ENCODE measurements around the gene VPS29. TPM values are rescaled to one million over a fixed set of nuclear protein-coding genes. Genes with fewer than 3 reads are reported as not detected.

VPS29 gene
- total and polyA plus RNA-seq, 2 of the 8 experiments (the other 6 are each of a cell fraction or from before 2014, with no cell fraction given), result 59.0 to 74.6 TPM

- 2% methylated on average over 78 of the region's 78 CpGs; no CpG with 5 or more reads in 1 of the 2 experiments for WGBS, 2 experiments (ENCODE audit: extremely low coverage in 1 of 2, insufficient coverage in 1 of 2, insufficient read length in 1 of 2, insufficient replicate concordance in 2 of 2, low coverage in 1 of 2, low lambda C conversion rate in 2 of 2, missing lambda C conversion rate in 1 of 2)
- peak within 1 kb of the TSS; percentile 88 for H4K91ac ChIP-seq (replicated peaks; ENCODE audit: insufficient read length, low read length)
- peak within 1 kb of the TSS; percentile 95 for H4K5ac ChIP-seq (ENCODE audit: insufficient read length, low read depth, low read length)
- no peak for TF ChIP-seq ZNF274 (IDR thresholded peaks at IDR 0.05; ENCODE audit: borderline replicate concordance, extremely low read depth, low read length)
- TF ChIP-seq SP2 (IDR thresholded peaks at IDR 0.05; ENCODE audit: low read length), result no peak
- TF ChIP-seq SIN3A (conservative IDR thresholded peaks at IDR 0.05 in 1 of 2, IDR thresholded peaks at IDR 0.05 in 1 of 2; ENCODE audit: low read depth in 1 of 2, low read length in 2 of 2), result peak; percentile 64 to 83; a peak in 3 of 4 replicates
- TF ChIP-seq CREB1 (IDR thresholded peaks at IDR 0.05), result peak; percentile 65
- peak; percentile 82 for TF ChIP-seq PHF8 (conservative IDR thresholded peaks at IDR 0.05; ENCODE audit: low read depth, low read length)
- no peak for TF ChIP-seq BCL11A (IDR thresholded peaks at IDR 0.05; ENCODE audit: low read depth in 2 of 2, low read length in 2 of 2)
- no peak for TF ChIP-seq HDAC6 (IDR thresholded peaks at IDR 0.05; ENCODE audit: low read depth, low read length)
- TF ChIP-seq MAFK (IDR thresholded peaks at IDR 0.05; ENCODE audit: low read depth, low read length), result no peak
- TF ChIP-seq SP4 (IDR thresholded peaks at IDR 0.05; ENCODE audit: low read length), result no peak; the same call in 1 of the 2 replicates
- TF ChIP-seq KDM1A (IDR thresholded peaks at IDR 0.05; ENCODE audit: borderline replicate concordance, low read length), result peak; percentile 90
- no peak for TF ChIP-seq RAD21 (IDR thresholded peaks at IDR 0.05 in 1 of 2, conservative IDR thresholded peaks at IDR 0.05 in 1 of 2; ENCODE audit: low read depth in 2 of 2, low read length in 2 of 2)
Measured at GRCh38 chr12:110468214-110469048, 33.5 kb downstream of the VPS29 start, which contains the start of the genes FAM216A and GPN3. FAM216A (plus strand) TSS chr12:110468845; CDS start chr12:110468876, 31 bp downstream. GPN3 (minus strand) TSS chr12:110468257; CDS start chr12:110468203, 54 bp downstream.

More at GRCh38 chr12:110468214-110469048, 33.5 kb downstream of the VPS29 start, which contains the start of the genes FAM216A and GPN3:
- Histone ChIP-seq H2BK15ac (ENCODE audit: low read length) (peak within 1 kb of the TSS; percentile 24; the same call in 1 of the 2 replicates), H3K79me2 (ENCODE audit: control insufficient read depth in 1 of 2, insufficient read depth in 2 of 2, low read length in 2 of 2) (peaks cover 0 to 29% of the 10 kb centered on the region in 2 experiments; a peak in 3 of 4 replicates), H2AFZ (ENCODE audit: low read length) (peak within 1 kb of the TSS; percentile 97), H4K20me1 (replicated peaks in 1 of 2; ENCODE audit: control insufficient read depth in 1 of 2, insufficient read depth in 2 of 2, low read length in 2 of 2) (peaks cover 2% of the 10 kb centered on the region in 2 experiments), H3K9me3 (ENCODE audit: insufficient read depth in 2 of 2, low read depth in 1 of 2, low read length in 1 of 2) (no peaks in the 10 kb centered on the region), H3K4me1 (replicated peaks in 1 of 4; ENCODE audit: control insufficient read depth in 3 of 4, insufficient read depth in 4 of 4, low read length in 3 of 4) (peaks cover 0 to 7% (median 1%) of the 10 kb centered on the region in 4 experiments; a peak in 3 of 7 replicates), H3K23ac (ENCODE audit: insufficient read length) (no peak within 1 kb of the TSS), H3K4me3 (ENCODE audit: extremely low read depth in 1 of 4, insufficient read depth in 2 of 4, low read depth in 3 of 4, low read length in 4 of 4) (peak within 1 kb of the TSS; percentile 85 to 96 (median 90)), H3K23me2 (ENCODE audit: low read depth, low read length) (peaks cover 4% of the 10 kb centered on the region), H3K14ac (ENCODE audit: insufficient read length) (no peak within 1 kb of the TSS), H3K56ac (replicated peaks; ENCODE audit: insufficient read length, low read depth, low read length) (peak within 1 kb of the TSS; percentile 67), H3K27ac (ENCODE audit: low read depth, low read length) (peak within 1 kb of the TSS; percentile 92), H2BK12ac (ENCODE audit: low read depth, low read length) (peak within 1 kb of the TSS; percentile 94), H3K36me3 (ENCODE audit: control insufficient read depth in 2 of 4, insufficient read depth in 4 of 4, low read length in 3 of 4) (peaks cover 5 to 13% (median 9%) of the 10 kb centered on the region in 4 experiments), H2AK5ac (ENCODE audit: low read depth, low read length) (no peak within 1 kb of the TSS), H2BK120ac (replicated peaks; ENCODE audit: low read depth, low read length) (peak within 1 kb of the TSS; percentile 4), H4K8ac (ENCODE audit: extremely low read depth, insufficient read depth, low read length) (peak within 1 kb of the TSS; percentile 91; the same call in 1 of the 2 replicates), H3K9ac (replicated peaks in 1 of 4; ENCODE audit: extremely low read depth in 1 of 4, low read depth in 3 of 4, low read length in 3 of 4) (peak within 1 kb of the TSS; percentile 80 to 95 (median 90)), H2BK5ac (ENCODE audit: low read depth, low read length) (peak within 1 kb of the TSS; percentile 97), H3K18ac (ENCODE audit: extremely low read depth, low read length) (peak within 1 kb of the TSS; percentile 95), H3K4ac (replicated peaks; ENCODE audit: insufficient read length, low read depth, low read length) (peak within 1 kb of the TSS; percentile 49), H3K79me1 (ENCODE audit: low read depth, low read length) (peaks cover 4% of the 10 kb centered on the region; the same call in 1 of the 2 replicates), H2BK20ac (ENCODE audit: low read length) (no peak within 1 kb of the TSS), H3K27me3 (replicated peaks in 1 of 4; ENCODE audit: control insufficient read depth in 3 of 4, extremely low read depth in 1 of 4, insufficient read depth in 3 of 4, low read length in 3 of 4) (no peaks in the 10 kb centered on the region), H3K4me2 (ENCODE audit: insufficient read depth in 1 of 2, low read depth in 2 of 2, low read length in 2 of 2) (peak within 1 kb of the TSS; percentile 82 to 94)
- ChIA-PET POLR2A (ENCODE audit: partially characterized antibody) (interaction anchor here (0.7 to 4.2 kb wide), 46 partner anchors 9 to 366 kb away, joined by 3 to 57 read pairs (median 4); partner anchors contain the start of genes ARPC3, ATP2A2, RAD9B and TCTN1), CTCF (ENCODE audit: partially characterized antibody) (interaction anchor here (0.8 to 8.1 kb wide), 18 partner anchors 10 to 427 kb away, joined by 3 to 67 read pairs (median 4); partner anchors contain the start of gene ARPC3)
- FAIRE-seq (peak; percentile 60), DNase-seq (ENCODE audit: low read depth in 1 of 2, low spot score in 2 of 2) (peak; percentile 94)
